A673 (cell line): Measurements from ENCODE around the gene TAGLN. TPM values are rescaled to one million over a fixed set of nuclear protein-coding genes. Genes with fewer than 3 reads are reported as not detected.

ENCODE experiments used
- BruUV-seq: library from RNA; stranded (reverse); fragments of 400-500 nt; replicated peaks from 2 replicates; lab custom pipeline; 2021; lab: Mats Ljungman, UMichigan
- CTCF ChIA-PET: fragments of 300-600 bp; sonication (Branson Sonifier 250); formaldehyde crosslinking; loops from one replicate; lab custom pipeline; 2022; ENCODE audit warnings: antibody characterized with exemption; lab: Charles Lee
- POLR2A ChIA-PET: fragments of 300-600 bp; sonication (Branson Sonifier 250); formaldehyde crosslinking; loops from one replicate; lab custom pipeline; 2022; ENCODE audit warnings: antibody characterized with exemption; ENCODE audit not compliant: low non-redundant PET; lab: Charles Lee
- DNase-seq: peaks from one replicate; pipeline ENCODE4 v3.0.0-alpha.2; 2015; ENCODE audit warnings: low spot score
- H3K27ac ChIP-seq: fragments of 200-600 bp; sonication (generic); 2 replicates; pipeline ENCODE4 v1.5.1; 2016; ENCODE audit warnings: mixed run types, low read depth, mild to moderate bottlenecking, mixed read lengths, antibody characterized with exemption, low read length; ENCODE audit not compliant: poor library complexity, severe bottlenecking
- H3K27me3 ChIP-seq: fragments of 200-600 bp; sonication (generic); replicated peaks from 2 replicates; pipeline ENCODE4 v1.6.1; 2017; ENCODE audit warnings: mixed run types, low read depth, mild to moderate bottlenecking, mixed read lengths, antibody characterized with exemption, low read length; ENCODE audit not compliant: insufficient read depth, poor library complexity
- H3K36me3 ChIP-seq: fragments of 200-600 bp; sonication (generic); 2 replicates; pipeline ENCODE4 v1.6.1; 2016; ENCODE audit warnings: mixed run types, mild to moderate bottlenecking, mixed read lengths, antibody characterized with exemption, low read length; ENCODE audit not compliant: insufficient read depth, poor library complexity, severe bottlenecking
- H3K4me1 ChIP-seq: fragments of 200-600 bp; sonication (generic); 2 replicates; pipeline ENCODE4 v1.6.1; 2017; ENCODE audit warnings: mixed run types, mild to moderate bottlenecking, mixed read lengths, antibody characterized with exemption, low read length; ENCODE audit not compliant: insufficient read depth, poor library complexity, severe bottlenecking
- H3K4me3 ChIP-seq: fragments of 200-600 bp; sonication (generic); 2 replicates; pipeline ENCODE4 v1.5.1; 2016; ENCODE audit warnings: low read depth, mixed run types, mild to moderate bottlenecking, mixed read lengths, low read length; ENCODE audit not compliant: poor library complexity, severe bottlenecking
- H3K9me3 ChIP-seq: fragments of 200-600 bp; sonication (generic); 2 replicates; pipeline ENCODE4 v1.6.1; 2016; ENCODE audit warnings: mixed run types, low read depth, mild to moderate bottlenecking, mixed read lengths, antibody characterized with exemption, low read length; ENCODE audit not compliant: poor library complexity, severe bottlenecking
- CTCF ChIP-seq: fragments of 300-800, 200-600 bp; sonication (generic); conservative IDR thresholded peaks from 2 replicates; pipeline ENCODE4 v1.5.1; 2017; ENCODE audit warnings: low read depth, mild to moderate bottlenecking, antibody characterized with exemption, low read length, moderate library complexity, mixed read lengths
- EZH2 ChIP-seq: fragments of 200-600 bp; sonication (generic); IDR thresholded peaks from 2 replicates; pipeline ENCODE4 v1.6.1; 2017; ENCODE audit warnings: borderline replicate concordance, low read depth, mild to moderate bottlenecking, mixed read lengths, antibody characterized with exemption, low read length; ENCODE audit not compliant: poor library complexity, severe bottlenecking
- intact Hi-C: fragments of 100-400 bp; cut with micrococcal nuclease; formaldehyde crosslinking; loops from one replicate; pipeline ENCODE4 v1.10.0; 2022; ENCODE audit not compliant: unreplicated experiment
- total RNA-seq: library from RNA; stranded (reverse); gene quantifications from 2 replicates; pipeline ENCODE4 v1.2.3, GENCODE V29; 2021

Gene TAGLN
- total RNA-seq, 1 experiment from 2014 or later = 27.2 TPM

DNA sequence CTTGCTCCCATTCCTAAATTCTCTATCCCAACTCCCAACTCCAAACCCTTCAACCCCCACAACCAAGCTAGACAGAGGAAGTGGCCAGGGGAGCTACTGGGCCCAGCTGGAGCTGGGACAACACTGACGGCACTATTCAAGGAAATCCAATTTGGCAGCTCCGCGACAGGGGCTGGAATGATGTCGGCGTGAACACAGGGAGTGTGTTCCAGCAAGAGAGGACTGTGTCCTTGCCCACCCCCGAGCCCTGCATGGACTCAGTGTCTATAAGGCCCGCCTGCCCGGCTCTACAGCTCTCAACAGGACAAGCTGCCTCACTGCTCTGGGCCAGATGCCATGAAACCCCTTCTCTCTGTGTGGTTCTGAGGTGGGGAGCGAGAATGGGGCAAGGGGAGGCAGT is 21.4 kb downstream of the TAGLN start:
- TF ChIP-seq CTCF = no peak
- TF ChIP-seq EZH2 = no peak
- BruUV-seq = no TSS peak
- no peaks in the 10 kb centered on the region for H3K27me3 ChIP-seq
- H3K4me3 ChIP-seq = no peak overlapping the region
- H3K9me3 ChIP-seq = no peaks in the 10 kb centered on the region
- peaks cover 10% of the 10 kb centered on the region for H3K36me3 ChIP-seq
- ChIA-PET POLR2A (no interaction called here), CTCF (no interaction called here)
- DNase-seq = no peak
- peak overlapping the region; percentile 71 for H3K27ac ChIP-seq
- intact Hi-C loops = no loop called here
- H3K4me1 ChIP-seq = peaks cover 23% of the 10 kb centered on the region

DNA sequence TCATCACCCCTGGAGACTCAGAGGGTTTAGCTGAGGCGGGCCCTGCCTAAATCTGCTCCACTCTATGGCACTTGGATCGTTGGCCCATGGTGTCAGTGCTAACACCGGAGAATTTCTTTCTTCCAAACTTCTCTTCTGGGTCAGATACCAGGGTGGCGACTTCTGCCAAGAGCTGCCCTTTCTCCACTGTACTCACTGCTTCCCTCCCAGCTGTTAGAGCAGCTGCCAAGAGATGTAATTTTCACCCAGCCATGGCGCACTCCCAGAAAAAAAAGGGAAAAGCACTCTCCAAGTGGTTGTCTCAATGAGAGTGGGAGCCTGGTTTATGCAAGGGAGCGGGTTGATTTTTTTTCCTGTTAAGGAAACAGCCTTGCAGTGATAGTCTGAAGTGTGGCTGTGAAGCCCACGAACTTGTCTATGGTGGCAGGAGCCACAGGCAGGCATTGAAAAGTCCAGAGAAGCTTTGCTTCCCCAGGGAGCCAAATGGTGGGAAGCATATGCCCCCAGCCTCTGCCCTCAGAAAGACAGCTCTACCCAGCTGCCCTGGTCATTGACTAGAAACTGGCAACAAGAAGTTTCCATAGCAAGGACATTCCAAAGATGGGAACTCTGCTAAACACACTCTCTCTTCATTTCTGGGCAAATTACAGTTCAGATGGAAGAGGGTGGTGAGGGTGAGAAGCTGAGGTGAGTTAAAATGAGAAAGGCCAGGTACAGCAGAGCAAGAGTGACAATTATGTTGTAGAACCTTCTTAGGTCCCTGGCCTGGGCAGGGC is 22.0 kb downstream of the TAGLN start:
- no peak overlapping the region for H3K4me3 ChIP-seq
- H3K9me3 ChIP-seq = no peaks in the 10 kb centered on the region
- intact Hi-C loops = no loop called here
- POLR2A ChIA-PET = interaction anchor here (0.5 kb wide), 1 partner anchor 96 kb away, joined by 3 read pairs; no protein-coding TSS in a partner anchor
- no TSS peak for BruUV-seq
- H3K4me1 ChIP-seq = peaks cover 23% of the 10 kb centered on the region
- no peak for DNase-seq
- H3K36me3 ChIP-seq = peaks cover 10% of the 10 kb centered on the region
- H3K27ac ChIP-seq = peak overlapping the region; percentile 71
- H3K27me3 ChIP-seq = no peaks in the 10 kb centered on the region
- no peak for TF ChIP-seq EZH2
- no peak for TF ChIP-seq CTCF
- CTCF ChIA-PET = interaction anchor here (0.5 to 1.2 kb wide), 5 partner anchors 11 to 478 kb away, joined by 3 to 8 read pairs (median 3); partner anchors contain the start of genes PAFAH1B2, PCSK7 and RNF214

DNA sequence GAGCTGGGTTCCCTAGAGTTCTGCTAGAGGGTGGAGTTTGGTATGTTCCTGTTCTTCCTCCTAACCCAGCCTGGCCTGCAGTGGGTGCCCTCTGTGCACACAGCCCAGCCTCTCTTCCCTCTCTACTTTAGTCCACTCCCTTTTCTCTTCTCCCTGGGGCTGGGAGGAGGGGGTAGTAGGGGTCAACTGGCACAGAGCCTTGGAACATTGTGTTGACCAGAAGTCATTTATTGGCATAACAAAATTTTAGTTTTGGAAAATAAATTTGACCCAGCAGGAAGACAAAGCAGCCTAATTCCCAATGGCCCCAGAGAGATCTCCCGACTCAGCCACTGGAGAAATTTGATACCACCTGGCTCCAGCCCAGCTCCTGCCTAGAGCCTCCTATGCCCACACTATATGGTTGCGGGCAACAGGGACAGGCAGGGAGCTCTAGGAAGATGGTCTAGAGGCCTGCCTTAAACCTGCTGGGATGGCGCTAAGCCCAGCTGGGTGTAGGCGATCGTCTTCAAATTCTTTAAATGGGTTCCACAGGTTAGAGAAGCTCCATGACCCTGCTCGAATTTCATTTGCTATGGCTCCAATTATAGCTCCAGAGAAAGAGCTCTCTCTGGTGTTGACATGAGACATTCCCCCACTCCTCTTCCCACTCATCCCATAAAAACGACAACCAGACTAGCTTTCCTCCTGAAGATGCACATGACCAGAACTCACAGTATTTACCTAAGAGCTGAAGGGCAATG is 22.8 kb downstream of the TAGLN start:
- no TSS peak for BruUV-seq
- no peak overlapping the region for H3K4me3 ChIP-seq
- TF ChIP-seq CTCF = peak; percentile 31; the same call in 1 of the 2 replicates
- no peak for TF ChIP-seq EZH2
- H3K27me3 ChIP-seq = no peaks in the 10 kb centered on the region
- DNase-seq = peak; percentile 90
- peaks cover 23% of the 10 kb centered on the region for H3K4me1 ChIP-seq
- POLR2A ChIA-PET = interaction anchor here (0.5 kb wide), 2 partner anchors 95 to 203 kb away, joined by 3 read pairs; no protein-coding TSS in a partner anchor
- H3K27ac ChIP-seq = peak overlapping the region; percentile 71
- no peaks in the 10 kb centered on the region for H3K9me3 ChIP-seq
- intact Hi-C loops = no loop called here
- CTCF ChIA-PET = interaction anchor here (0.5 to 1.2 kb wide), 7 partner anchors 10 to 507 kb away, joined by 3 to 8 read pairs (median 4); partner anchors contain the start of genes PAFAH1B2, PCSK7, RNF214 and SIDT2
- peaks cover 5% of the 10 kb centered on the region for H3K36me3 ChIP-seq
